Calu3 (cell line): ENCODE measurements around the gene PPP2R2B. TPM values are rescaled to one million over a fixed set of nuclear protein-coding genes. Genes with fewer than 3 reads are reported as not detected.

Source experiments
- BruUV-seq: library from RNA; stranded (reverse); fragments of 400-500 nt; replicated peaks from 2 replicates; lab custom pipeline; 2021; lab: Mats Ljungman, UMichigan
- CTCF ChIA-PET: fragments of 300-600 bp; sonication (Branson Sonifier 250); formaldehyde crosslinking; loops from one replicate; lab custom pipeline; 2022; ENCODE audit warnings: antibody characterized with exemption; lab: Charles Lee
- DNase-seq: peaks from one replicate; pipeline ENCODE4 v3.0.0; 2022
- H3K27ac Mint-ChIP-seq: one replicate; pipeline ENCODE4 v1.8.0; 2022; ENCODE audit warnings: mixed read lengths; ENCODE audit not compliant: unreplicated experiment
- H3K27me3 Mint-ChIP-seq: one replicate; pipeline ENCODE4 v1.8.0; 2022; ENCODE audit warnings: mixed read lengths; ENCODE audit not compliant: unreplicated experiment
- H3K36me3 Mint-ChIP-seq: one replicate; pipeline ENCODE4 v1.8.0; 2022; ENCODE audit warnings: mild to moderate bottlenecking, moderate library complexity, mixed read lengths; ENCODE audit not compliant: insufficient read depth, unreplicated experiment
- H3K4me1 Mint-ChIP-seq: one replicate; pipeline ENCODE4 v1.8.0; 2022; ENCODE audit warnings: mild to moderate bottlenecking, low read depth, mixed read lengths; ENCODE audit not compliant: unreplicated experiment
- H3K4me3 Mint-ChIP-seq: one replicate; pipeline ENCODE4 v1.8.0; 2022; ENCODE audit warnings: mild to moderate bottlenecking, low read depth, moderate library complexity, mixed read lengths; ENCODE audit not compliant: unreplicated experiment
- H3K9me3 Mint-ChIP-seq: one replicate; pipeline ENCODE4 v1.8.0; 2022; ENCODE audit warnings: low read depth, mixed read lengths; ENCODE audit not compliant: unreplicated experiment
- intact Hi-C: fragments of 100-400 bp; cut with micrococcal nuclease; formaldehyde crosslinking; loops from one replicate; pipeline ENCODE4 v1.10.0; 2022; ENCODE audit not compliant: unreplicated experiment
- total RNA-seq: library from RNA; stranded (reverse); gene quantifications from 2 replicates; pipeline ENCODE4 v1.2.3, GENCODE V29; 2022
- TF ChIP-seq, protein P1 (sequence below): fragments of 200-600 bp; IDR thresholded peaks from one replicate; pipeline ENCODE4 v1.8.0; 2022; ENCODE audit warnings: antibody characterized with exemption; ENCODE audit not compliant: unreplicated experiment

PPP2R2B gene
- total RNA-seq, 1 experiment from 2014 or later: not detected

DNA sequence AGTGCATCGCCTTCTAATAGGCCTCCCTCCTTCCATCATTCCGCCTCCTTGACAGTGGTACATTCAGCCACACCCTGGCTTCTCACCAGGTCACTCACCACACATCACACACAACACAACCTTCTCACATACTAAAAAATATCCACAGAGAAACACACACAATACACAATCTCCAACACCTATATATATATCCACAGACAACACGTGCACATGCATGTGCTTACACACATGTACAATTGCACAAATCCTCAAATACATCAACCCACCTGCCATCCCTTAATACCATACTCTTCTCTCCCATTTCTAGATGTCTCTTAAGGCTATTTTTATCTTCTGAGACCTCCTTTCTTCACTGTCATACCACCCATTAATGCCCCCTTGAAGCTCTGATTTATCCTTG is 57.6 kb downstream of the PPP2R2B start:
- no peak overlapping the region for H3K4me3 Mint-ChIP-seq
- CTCF ChIA-PET: no interaction called here
- no peaks in the 10 kb centered on the region for H3K9me3 Mint-ChIP-seq
- H3K4me1 Mint-ChIP-seq: no peaks in the 10 kb centered on the region
- H3K27me3 Mint-ChIP-seq: no peaks in the 10 kb centered on the region
- BruUV-seq: no TSS peak
- no peak overlapping the region for H3K27ac Mint-ChIP-seq
- DNase-seq: no peak
- H3K36me3 Mint-ChIP-seq: no peaks in the 10 kb centered on the region
- intact Hi-C loops: no loop called here
- TF ChIP-seq, protein P1, sequence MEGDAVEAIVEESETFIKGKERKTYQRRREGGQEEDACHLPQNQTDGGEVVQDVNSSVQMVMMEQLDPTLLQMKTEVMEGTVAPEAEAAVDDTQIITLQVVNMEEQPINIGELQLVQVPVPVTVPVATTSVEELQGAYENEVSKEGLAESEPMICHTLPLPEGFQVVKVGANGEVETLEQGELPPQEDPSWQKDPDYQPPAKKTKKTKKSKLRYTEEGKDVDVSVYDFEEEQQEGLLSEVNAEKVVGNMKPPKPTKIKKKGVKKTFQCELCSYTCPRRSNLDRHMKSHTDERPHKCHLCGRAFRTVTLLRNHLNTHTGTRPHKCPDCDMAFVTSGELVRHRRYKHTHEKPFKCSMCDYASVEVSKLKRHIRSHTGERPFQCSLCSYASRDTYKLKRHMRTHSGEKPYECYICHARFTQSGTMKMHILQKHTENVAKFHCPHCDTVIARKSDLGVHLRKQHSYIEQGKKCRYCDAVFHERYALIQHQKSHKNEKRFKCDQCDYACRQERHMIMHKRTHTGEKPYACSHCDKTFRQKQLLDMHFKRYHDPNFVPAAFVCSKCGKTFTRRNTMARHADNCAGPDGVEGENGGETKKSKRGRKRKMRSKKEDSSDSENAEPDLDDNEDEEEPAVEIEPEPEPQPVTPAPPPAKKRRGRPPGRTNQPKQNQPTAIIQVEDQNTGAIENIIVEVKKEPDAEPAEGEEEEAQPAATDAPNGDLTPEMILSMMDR: no peak

DNA sequence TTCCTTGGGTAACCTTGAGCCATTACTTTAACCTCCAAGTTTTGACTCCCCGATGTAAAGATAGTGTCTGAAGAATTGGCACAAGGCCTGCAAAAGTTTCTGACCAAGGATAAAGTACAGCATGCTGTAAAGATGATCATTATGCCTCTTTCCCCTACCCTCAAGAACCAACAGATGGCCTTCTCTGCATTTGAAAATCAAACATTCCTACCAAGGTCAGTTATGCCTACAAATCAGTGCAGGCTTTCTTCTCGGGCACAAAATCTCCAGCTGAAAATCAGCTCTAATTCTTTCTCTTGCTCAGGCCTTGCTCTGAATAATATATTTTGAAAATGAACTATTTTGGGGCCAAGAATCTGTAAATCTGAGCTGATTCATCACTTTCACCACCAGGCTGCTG is 59.7 kb downstream of the PPP2R2B start:
- Mint-ChIP-seq H3K9me3 (no peaks in the 10 kb centered on the region), H3K4me3 (no peak overlapping the region), H3K4me1 (no peaks in the 10 kb centered on the region), H3K36me3 (no peaks in the 10 kb centered on the region), H3K27ac (no peak overlapping the region), H3K27me3 (peaks cover 5% of the 10 kb centered on the region)
- TF ChIP-seq, protein P1: no peak
- no peak for DNase-seq
- BruUV-seq: no TSS peak
- CTCF ChIA-PET: interaction anchor here (1.2 kb wide), 1 partner anchor 22 kb away, joined by 3 read pairs; no protein-coding TSS in a partner anchor
- intact Hi-C loops: loop anchor here (2.0 kb wide), 1 partner anchor 148 kb away; no protein-coding TSS in a partner anchor

DNA sequence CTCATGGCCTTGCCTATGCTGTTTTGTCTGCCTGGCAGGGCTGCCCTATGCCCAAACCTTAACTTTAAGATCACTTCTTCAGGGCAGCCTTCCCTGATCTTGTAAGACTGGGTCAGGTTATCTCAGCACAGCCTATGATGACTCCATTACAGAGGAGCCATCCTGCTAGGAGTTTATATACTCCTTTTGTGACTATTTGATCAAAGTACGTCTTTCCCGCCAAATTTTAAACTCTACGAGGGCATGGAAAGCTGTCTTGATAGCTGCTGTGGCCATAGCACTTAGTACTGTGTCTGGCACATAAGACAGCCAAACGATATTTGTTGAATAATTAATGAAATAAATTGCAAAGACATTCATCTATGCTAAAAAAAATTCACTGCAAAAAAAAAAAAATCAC is 60.6 kb downstream of the PPP2R2B start:
- DNase-seq: no peak
- no peaks in the 10 kb centered on the region for H3K9me3 Mint-ChIP-seq
- no peaks in the 10 kb centered on the region for H3K4me1 Mint-ChIP-seq
- intact Hi-C loops: loop anchor here (2.0 kb wide), 1 partner anchor 149 kb away; no protein-coding TSS in a partner anchor
- H3K4me3 Mint-ChIP-seq: no peak overlapping the region
- H3K27ac Mint-ChIP-seq: no peak overlapping the region
- CTCF ChIA-PET: interaction anchor here (1.2 kb wide), 1 partner anchor 23 kb away, joined by 3 read pairs; no protein-coding TSS in a partner anchor
- BruUV-seq: no TSS peak
- TF ChIP-seq, protein P1: no peak
- peaks cover 13% of the 10 kb centered on the region for H3K27me3 Mint-ChIP-seq
- H3K36me3 Mint-ChIP-seq: no peaks in the 10 kb centered on the region

GRCh38 chr5:146816775-146817387 is 61.7 kb downstream of the PPP2R2B start:
- CTCF ChIA-PET: no interaction called here

More at GRCh38 chr5:146816775-146817387, 61.7 kb downstream of the PPP2R2B start:
- Mint-ChIP-seq H3K4me1 (no peaks in the 10 kb centered on the region), H3K27me3 (peaks cover 13% of the 10 kb centered on the region), H3K36me3 (no peaks in the 10 kb centered on the region), H3K4me3 (no peak overlapping the region), H3K9me3 (no peaks in the 10 kb centered on the region), H3K27ac (no peak overlapping the region)
- TF ChIP-seq, protein P1: no peak
- no TSS peak for BruUV-seq
- no peak for DNase-seq
- intact Hi-C loops: no loop called here
